Mesenchymal stem cell (in vitro differentiated cells and primary cell): ENCODE data around the gene TMPRSS4.
"Not testable (repeated sequence)": the region's sequence is repeated elsewhere in the genome, so short reads cannot be mapped to it uniquely, and the experiment has no call there.

ENCODE experiments used
- DNase-seq: peaks from one replicate; pipeline ENCODE4 v3.0.0-alpha.2; 2013
- H2AFZ ChIP-seq: one replicate; pipeline ENCODE4 v1.6.1; 2013; ENCODE audit warnings: low read depth, mild to moderate bottlenecking, control low read depth, inconsistent platforms, low read length, moderate library complexity
- H2AK5ac ChIP-seq: 2 replicates; pipeline ENCODE4 v1.6.1; 2013; ENCODE audit warnings: low read length, moderate library complexity, mild to moderate bottlenecking, inconsistent platforms; ENCODE audit not compliant: severe bottlenecking
- H2BK120ac ChIP-seq: one replicate; pipeline ENCODE4 v1.6.1; 2013; ENCODE audit warnings: low read depth, mild to moderate bottlenecking, inconsistent platforms, low read length, moderate library complexity
- H2BK12ac ChIP-seq, 2 experiments: one replicate each; pipeline ENCODE4 v1.6.1; 2013; ENCODE audit warnings: inconsistent platforms in 2 of 2, low read length in 2 of 2, mild to moderate bottlenecking in 2 of 2, moderate library complexity in 2 of 2, control low read depth in 1 of 2
- H2BK15ac ChIP-seq: one replicate; pipeline ENCODE4 v1.6.1; 2013; ENCODE audit warnings: mild to moderate bottlenecking, low read depth, inconsistent platforms; ENCODE audit not compliant: poor library complexity, severe bottlenecking
- H2BK5ac ChIP-seq: 2 replicates; pipeline ENCODE4 v1.6.1; 2013; ENCODE audit warnings: low read depth, mild to moderate bottlenecking, low read length, control low read depth, inconsistent platforms; ENCODE audit not compliant: poor library complexity, severe bottlenecking
- H3K14ac ChIP-seq, 2 experiments: one replicate each; pipeline ENCODE4 v1.6.1; 2013; ENCODE audit warnings: inconsistent platforms in 2 of 2, low read length in 2 of 2, control low read depth in 1 of 2, mild to moderate bottlenecking in 1 of 2, moderate library complexity in 1 of 2
- H3K18ac ChIP-seq, 2 experiments: one replicate each; pipeline ENCODE4 v1.6.1; 2013; ENCODE audit warnings: inconsistent platforms in 2 of 2, low read length in 2 of 2, control low read depth in 1 of 2, low read depth in 1 of 2, mild to moderate bottlenecking in 1 of 2
- H3K23ac ChIP-seq, 2 experiments: one replicate each; pipeline ENCODE4 v1.6.1; 2013; ENCODE audit warnings: inconsistent platforms in 2 of 2, low read length in 2 of 2, mild to moderate bottlenecking in 2 of 2, moderate library complexity in 2 of 2, control low read depth in 1 of 2
- H3K27ac ChIP-seq: 2 replicates; pipeline ENCODE4 v1.5.1; 2013; ENCODE audit warnings: mild to moderate bottlenecking, moderate library complexity, low read length, control low read depth, inconsistent platforms; ENCODE audit not compliant: poor library complexity, severe bottlenecking
- H3K27me3 ChIP-seq, 2 experiments: 2 replicates each; pipeline versions ENCODE4 v1.6.1 to v1.7.0; 2013; ENCODE audit warnings: low read length in 2 of 2, mild to moderate bottlenecking in 2 of 2, moderate library complexity in 2 of 2, control low read depth in 1 of 2, inconsistent platforms in 1 of 2; ENCODE audit not compliant: control insufficient read depth in 1 of 2, insufficient read depth in 1 of 2
- H3K36me3 ChIP-seq, 2 experiments: 2 replicates each; pipeline versions ENCODE4 v1.6.1 to v1.7.0; 2013; ENCODE audit warnings: low read length in 2 of 2, control low read depth in 1 of 2, inconsistent platforms in 1 of 2, low read depth in 1 of 2, mild to moderate bottlenecking in 1 of 2; ENCODE audit not compliant: insufficient read depth in 2 of 2, control insufficient read depth in 1 of 2
- H3K4ac ChIP-seq, 2 experiments: one replicate each; pipeline ENCODE4 v1.6.1; 2013; ENCODE audit warnings: inconsistent platforms in 2 of 2, low read length in 2 of 2, mild to moderate bottlenecking in 2 of 2, moderate library complexity in 2 of 2, control low read depth in 1 of 2, low read depth in 1 of 2
- H3K4me1 ChIP-seq: 2 replicates; pipeline ENCODE4 v1.6.1; 2013; ENCODE audit warnings: low read depth, low read length, control low read depth; ENCODE audit not compliant: control insufficient read depth, insufficient read depth
- H3K4me2 ChIP-seq: 2 replicates; pipeline ENCODE4 v1.6.1; 2013; ENCODE audit warnings: low read length, mild to moderate bottlenecking, inconsistent platforms; ENCODE audit not compliant: poor library complexity, severe bottlenecking
- H3K4me3 ChIP-seq, 2 experiments: 2 replicates each; pipeline versions ENCODE4 v1.5.1 to v1.7.0; 2013; ENCODE audit warnings: low read length in 2 of 2, mild to moderate bottlenecking in 2 of 2, control low read depth in 1 of 2, low read depth in 1 of 2; ENCODE audit not compliant: insufficient read depth in 1 of 2
- H3K79me1 ChIP-seq: replicated peaks from 2 replicates; pipeline ENCODE4 v1.6.1; 2013; ENCODE audit warnings: mild to moderate bottlenecking, control low read depth, low read length, inconsistent platforms; ENCODE audit not compliant: poor library complexity, severe bottlenecking
- H3K9ac ChIP-seq: 2 replicates; pipeline ENCODE4 v1.7.0; 2013; ENCODE audit warnings: mild to moderate bottlenecking, low read length, moderate library complexity
- H3K9me3 ChIP-seq: 2 replicates; pipeline ENCODE4 v1.7.0; 2013; ENCODE audit warnings: mild to moderate bottlenecking, low read length; ENCODE audit not compliant: control insufficient read depth
- H4K8ac ChIP-seq: one replicate; pipeline ENCODE4 v1.6.1; 2013; ENCODE audit warnings: inconsistent platforms, mild to moderate bottlenecking, low read length, moderate library complexity
- H4K91ac ChIP-seq: one replicate; pipeline ENCODE4 v1.6.1; 2013; ENCODE audit warnings: mild to moderate bottlenecking, low read length, inconsistent platforms
- WGBS: methylation state at CpG from one replicate; pipeline ENCODE4 v1.1.7; 2013; ENCODE audit warnings: mixed read lengths; 5-methylcytosine and 5-hydroxymethylcytosine counted together

Gene TMPRSS4

GRCh38 chr11:118061586-118062125 is 15.2 kb upstream of the TMPRSS4 start:
- H2AK5ac ChIP-seq: no peak overlapping the region
- no peak overlapping the region for H3K4me3 ChIP-seq
- no peak overlapping the region for H3K14ac ChIP-seq
- H2BK12ac ChIP-seq: no peak overlapping the region
- H2BK15ac ChIP-seq: no peak overlapping the region
- H4K8ac ChIP-seq: no peak overlapping the region
- H2AFZ ChIP-seq: no peak overlapping the region
- no peak overlapping the region for H3K9ac ChIP-seq
- no peak overlapping the region for H3K4me2 ChIP-seq
- WGBS: 90% methylated on average over 6 of the region's 6 CpGs
- H3K4ac ChIP-seq: no peak overlapping the region
- H3K27ac ChIP-seq: no peak overlapping the region
- no peaks in the 10 kb centered on the region for H3K36me3 ChIP-seq
- peaks cover 41 to 57% of the 10 kb centered on the region in 2 experiments for H3K27me3 ChIP-seq
- no peak overlapping the region for H2BK120ac ChIP-seq
- no peak overlapping the region for H4K91ac ChIP-seq
- no peaks in the 10 kb centered on the region for H3K79me1 ChIP-seq
- no peaks in the 10 kb centered on the region for H3K9me3 ChIP-seq
- H3K18ac ChIP-seq: no peak overlapping the region
- no peak overlapping the region for H2BK5ac ChIP-seq
- no peak overlapping the region for H3K23ac ChIP-seq
- H3K4me1 ChIP-seq: no peaks in the 10 kb centered on the region
- no peak for DNase-seq

DNA sequence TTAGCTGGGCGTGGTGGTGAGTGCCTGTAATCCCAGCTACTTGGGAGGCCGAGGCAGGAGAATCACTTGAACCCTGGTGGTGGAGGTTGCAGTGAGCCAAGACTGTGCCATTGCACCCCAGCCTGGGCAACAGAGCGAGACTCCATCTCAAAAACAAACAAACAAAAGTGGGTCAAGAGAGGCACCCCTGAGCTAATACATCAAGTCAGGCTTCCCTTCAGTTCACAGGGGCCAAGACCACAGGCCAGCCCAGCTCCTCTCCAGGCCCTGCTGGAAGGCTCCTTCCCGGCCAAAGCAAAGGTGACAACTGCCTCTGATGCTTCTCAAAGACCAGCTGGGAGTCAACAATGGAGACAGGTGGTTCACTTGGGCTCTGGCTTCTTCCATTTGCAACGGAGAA is 14.7 kb upstream of the TMPRSS4 start:
- H3K4me2 ChIP-seq, H3K18ac ChIP-seq, H3K36me3 ChIP-seq, H3K79me1 ChIP-seq, H2AFZ ChIP-seq, H2BK12ac ChIP-seq, H4K8ac ChIP-seq, H3K14ac ChIP-seq, DNase-seq, H3K27ac ChIP-seq, H3K4me3 ChIP-seq, H3K23ac ChIP-seq, H2BK120ac ChIP-seq, H3K9ac ChIP-seq, H2BK15ac ChIP-seq, H2AK5ac ChIP-seq, H3K9me3 ChIP-seq, H4K91ac ChIP-seq, H2BK5ac ChIP-seq, H3K4ac ChIP-seq, H3K4me1 ChIP-seq: not testable (repeated sequence)
- H3K27me3 ChIP-seq: peaks cover 39 to 59% of the 10 kb centered on the region in 2 experiments
- WGBS: 70% methylated on average over 5 of the region's 5 CpGs

GRCh38 chr11:118062631-118063030 is 14.2 kb upstream of the TMPRSS4 start:
- H3K27ac ChIP-seq, H3K79me1 ChIP-seq, H4K8ac ChIP-seq, H2BK12ac ChIP-seq, H3K14ac ChIP-seq, H3K4ac ChIP-seq, H3K9ac ChIP-seq, H2BK15ac ChIP-seq, H2BK5ac ChIP-seq, H3K18ac ChIP-seq, H2BK120ac ChIP-seq, H3K36me3 ChIP-seq, H3K9me3 ChIP-seq, H2AFZ ChIP-seq, H3K23ac ChIP-seq, H3K4me2 ChIP-seq, H2AK5ac ChIP-seq, DNase-seq, H3K4me3 ChIP-seq, H3K4me1 ChIP-seq, H4K91ac ChIP-seq: not testable (repeated sequence)
- WGBS: 77% methylated on average over 4 of the region's 5 CpGs
- H3K27me3 ChIP-seq: peaks cover 35 to 55% of the 10 kb centered on the region in 2 experiments

- no peak overlapping the region for H2BK15ac ChIP-seq
- no peak overlapping the region for H2BK12ac ChIP-seq
- H3K27me3 ChIP-seq: peaks cover 38 to 50% of the 10 kb centered on the region in 2 experiments
- H3K79me1 ChIP-seq: no peaks in the 10 kb centered on the region
- no peak overlapping the region for H2BK120ac ChIP-seq
- no peaks in the 10 kb centered on the region for H3K4me1 ChIP-seq
- no peak overlapping the region for H4K91ac ChIP-seq
- H4K8ac ChIP-seq: no peak overlapping the region
- H3K9ac ChIP-seq: no peak overlapping the region
- no peak overlapping the region for H3K18ac ChIP-seq
- no peak overlapping the region for H3K27ac ChIP-seq
- no peak overlapping the region for H2BK5ac ChIP-seq
- no peak overlapping the region for H3K4me3 ChIP-seq
- no peak overlapping the region for H3K23ac ChIP-seq
- H3K9me3 ChIP-seq: no peaks in the 10 kb centered on the region
- no peak overlapping the region for H3K4ac ChIP-seq
- DNase-seq: no peak
- H2AFZ ChIP-seq: no peak overlapping the region
- no peak overlapping the region for H3K4me2 ChIP-seq
- no peak overlapping the region for H3K14ac ChIP-seq
- no peaks in the 10 kb centered on the region for H3K36me3 ChIP-seq
- 80% methylated on average over 9 of the region's 9 CpGs for WGBS
- no peak overlapping the region for H2AK5ac ChIP-seq
Measured at GRCh38 chr11:118064956-118065355, 11.9 kb upstream of the TMPRSS4 start.
